DOHH2 (cell line): ENCODE data around the gene MICU2.

Experiments used
- H3F3A ChIP-seq: fragments of 200-600 bp; sonication (generic), shearing (Covaris generic); 2 replicates; pipeline ENCODE4 v1.6.0; 2016; ENCODE audit warnings: antibody characterized with exemption, mild to moderate bottlenecking; ENCODE audit not compliant: control insufficient read depth, insufficient read depth
- H3K27ac ChIP-seq: fragments of 200-600 bp; sonication (generic); 2 replicates; pipeline ENCODE4 v1.5.1; 2014; ENCODE audit warnings: low read depth, mild to moderate bottlenecking, low read length, moderate library complexity
- H3K27me3 ChIP-seq: fragments of 200-600 bp; sonication (generic); 2 replicates; pipeline ENCODE4 v1.6.1; 2014; ENCODE audit warnings: mild to moderate bottlenecking, low read length, mixed read lengths; ENCODE audit not compliant: control insufficient read depth
- H3K36me3 ChIP-seq: fragments of 200-600 bp; sonication (generic); 2 replicates; pipeline ENCODE4 v1.6.1; 2014; ENCODE audit warnings: mild to moderate bottlenecking, low read length, moderate library complexity, mixed read lengths; ENCODE audit not compliant: control insufficient read depth
- H3K4me1 ChIP-seq: fragments of 200-600 bp; sonication (generic); 2 replicates; pipeline ENCODE4 v1.6.1; 2014; ENCODE audit warnings: mild to moderate bottlenecking, low read length, mixed read lengths; ENCODE audit not compliant: control insufficient read depth
- H3K4me2 ChIP-seq: fragments of 200-600 bp; sonication (generic); 2 replicates; pipeline ENCODE4 v1.6.0; 2014; ENCODE audit warnings: mild to moderate bottlenecking, low read length, moderate library complexity
- H3K4me3 ChIP-seq: fragments of 200-600 bp; sonication (generic); 2 replicates; pipeline ENCODE4 v1.5.1; 2014; ENCODE audit warnings: mild to moderate bottlenecking, low read length, mixed read lengths
- H3K79me2 ChIP-seq: fragments of 200-600 bp; sonication (generic); 2 replicates; pipeline ENCODE4 v1.6.1; 2014; ENCODE audit warnings: mild to moderate bottlenecking, low read length, mixed read lengths; ENCODE audit not compliant: control insufficient read depth
- H3K9me2 ChIP-seq: fragments of 200-600 bp; sonication (generic); replicated peaks from 2 replicates; pipeline ENCODE4 v1.6.1; 2014; ENCODE audit warnings: mild to moderate bottlenecking, low read length, mixed read lengths; ENCODE audit not compliant: control insufficient read depth
- H3K9me3 ChIP-seq: fragments of 200-600 bp; sonication (generic); 2 replicates; pipeline ENCODE4 v1.6.1; 2014; ENCODE audit warnings: antibody characterized with exemption, low read length, mixed read lengths; ENCODE audit not compliant: control insufficient read depth, insufficient read depth
- H4K20me1 ChIP-seq: fragments of 200-600 bp; sonication (generic); 2 replicates; pipeline ENCODE4 v1.6.0; 2014; ENCODE audit warnings: low read depth, mild to moderate bottlenecking, antibody characterized with exemption, low read length, moderate library complexity; ENCODE audit not compliant: control insufficient read depth, insufficient read depth
- CTCF ChIP-seq: fragments of 200-600 bp; sonication (generic); IDR thresholded peaks from one replicate; pipeline ENCODE4 v1.5.1; 2014; ENCODE audit warnings: antibody characterized with exemption, mild to moderate bottlenecking, low read depth, low read length; ENCODE audit not compliant: poor library complexity, severe bottlenecking
- EZH2phosphoT487 ChIP-seq: fragments of 200-600 bp; sonication (generic); IDR thresholded peaks from 2 replicates; pipeline ENCODE4 v1.6.1; 2017; ENCODE audit warnings: borderline replicate concordance, mild to moderate bottlenecking, antibody characterized with exemption, low read length, moderate library complexity, mixed read lengths

Gene MICU2

GRCh38 chr13:21610687-21611086, 6.7 kb upstream of the MICU2 start:
- Histone ChIP-seq H3K36me3 (no peaks in the 10 kb centered on the region), H3F3A (no peaks in the 10 kb centered on the region)
- no peak for TF ChIP-seq EZH2phosphoT487
- TF ChIP-seq CTCF, result no peak

GRCh38 chr13:21608961-21609360, 5.0 kb upstream of the MICU2 start:
- no peak overlapping the region for H3K4me3 ChIP-seq
- peaks cover 7% of the 10 kb centered on the region for H3K4me1 ChIP-seq
- H3K4me2 ChIP-seq, result no peak overlapping the region
- TF ChIP-seq EZH2phosphoT487 (no peak), CTCF (no peak)
- no peak overlapping the region for H3K27ac ChIP-seq
- H3K79me2 ChIP-seq, result no peaks in the 10 kb centered on the region
- H4K20me1 ChIP-seq, result no peaks in the 10 kb centered on the region
- no peaks in the 10 kb centered on the region for H3K9me3 ChIP-seq
- H3K9me2 ChIP-seq, result no peaks in the 10 kb centered on the region
- no peaks in the 10 kb centered on the region for H3K36me3 ChIP-seq
- no peaks in the 10 kb centered on the region for H3K27me3 ChIP-seq
- H3F3A ChIP-seq, result no peaks in the 10 kb centered on the region

More at GRCh38 chr13:21610687-21611086, 6.7 kb upstream of the MICU2 start:
- no peaks in the 10 kb centered on the region for H3K79me2 ChIP-seq
- no peaks in the 10 kb centered on the region for H4K20me1 ChIP-seq
- H3K4me3 ChIP-seq, result no peak overlapping the region
- no peaks in the 10 kb centered on the region for H3K4me1 ChIP-seq
- H3K27me3 ChIP-seq, result 0 out of 2 replicates have a peak, but pooled peaks cover 3% of the 10 kb centered on the region
- H3K27ac ChIP-seq, result no peak overlapping the region
- no peaks in the 10 kb centered on the region for H3K9me3 ChIP-seq
- no peak overlapping the region for H3K4me2 ChIP-seq
- no peaks in the 10 kb centered on the region for H3K9me2 ChIP-seq

GRCh38 chr13:21606796-21607195, 2.8 kb upstream of the MICU2 start:
- no peak overlapping the region for H3K4me3 ChIP-seq
- no peak overlapping the region for H3K27ac ChIP-seq
- no peaks in the 10 kb centered on the region for H3F3A ChIP-seq
- no peaks in the 10 kb centered on the region for H4K20me1 ChIP-seq
- H3K79me2 ChIP-seq, result peaks cover 19% of the 10 kb centered on the region
- TF ChIP-seq EZH2phosphoT487 (no peak), CTCF (no peak)
- H3K27me3 ChIP-seq, result no peaks in the 10 kb centered on the region
- no peaks in the 10 kb centered on the region for H3K9me2 ChIP-seq
- no peak overlapping the region for H3K4me2 ChIP-seq
- H3K9me3 ChIP-seq, result no peaks in the 10 kb centered on the region
- peaks cover 7% of the 10 kb centered on the region for H3K4me1 ChIP-seq
- peaks cover 3% of the 10 kb centered on the region; the same call in 1 of the 2 replicates for H3K36me3 ChIP-seq

GRCh38 chr13:21606251-21606650, 2.3 kb upstream of the MICU2 start:
- Histone ChIP-seq H3K36me3 (peaks cover 8% of the 10 kb centered on the region), H3K4me2 (no peak overlapping the region), H3K27me3 (no peaks in the 10 kb centered on the region), H3K4me3 (no peak overlapping the region), H3F3A (no peaks in the 10 kb centered on the region), H4K20me1 (no peaks in the 10 kb centered on the region), H3K4me1 (peaks cover 7% of the 10 kb centered on the region), H3K9me3 (no peaks in the 10 kb centered on the region), H3K79me2 (peaks cover 25% of the 10 kb centered on the region), H3K27ac (no peak overlapping the region), H3K9me2 (no peaks in the 10 kb centered on the region)
- TF ChIP-seq CTCF (no peak), EZH2phosphoT487 (no peak)
